GM23248 (cell line): Measurements from ENCODE around the gene RAD51B.

Experiments used
- EZH2 ChIP-seq: fragments of 200-600 bp; sonication (generic); IDR thresholded peaks from 2 replicates; pipeline ENCODE4 v1.6.1; 2018; ENCODE audit warnings: antibody characterized with exemption, mild to moderate bottlenecking; ENCODE audit not compliant: insufficient read depth, poor library complexity, severe bottlenecking
- EZH2phosphoT487 ChIP-seq: fragments of 200-600 bp; sonication (generic); IDR thresholded peaks from 2 replicates; pipeline ENCODE4 v1.6.1; 2018; ENCODE audit warnings: antibody characterized with exemption, moderate library complexity, mild to moderate bottlenecking, low read depth; ENCODE audit not compliant: insufficient read depth

- no peak for TF ChIP-seq EZH2phosphoT487
- TF ChIP-seq EZH2, result no peak
Observed at GRCh38 chr14:68639758-68640574, 820.4 kb downstream of the RAD51B start.
